GM19099 (cell line): ENCODE data around the gene OR4D10.

Source experiments
- POLR2A ChIP-seq: IDR thresholded peaks from 3 replicates; pipeline ENCODE4 v1.6.1; 2011; ENCODE audit warnings: low read depth; ENCODE audit not compliant: insufficient read length; ENCODE audit errors: extremely low read depth

OR4D10 gene

GRCh38 chr11:59473015-59473414 lies at the start of gene OR4D10:
Gene OR4D10, plus strand, starts transcription at chr11:59473315. Its CDS starts 4,115 bp downstream, at chr11:59477430.
- TF ChIP-seq POLR2A = no peak

GRCh38 chr11:59423835-59424234 lies 49.3 kb upstream of the OR4D10 start:
- TF ChIP-seq POLR2A = no peak

GRCh38 chr11:59425131-59425530 lies 48.0 kb upstream of the OR4D10 start:
- TF ChIP-seq POLR2A = no peak

- no peak for TF ChIP-seq POLR2A
Measured at GRCh38 chr11:59426361-59427067, 46.6 kb upstream of the OR4D10 start, which contains the start of gene OR5A2. Gene OR5A2, minus strand, starts transcription at chr11:59426413. Its CDS starts 3,460 bp downstream, at chr11:59422953.

- TF ChIP-seq POLR2A = no peak
Measured at GRCh38 chr11:59427068-59427382, 46.1 kb upstream of the OR4D10 start.

GRCh38 chr11:59429924-59430516 lies 43.1 kb upstream of the OR4D10 start:
- TF ChIP-seq POLR2A = no peak

- TF ChIP-seq POLR2A = no peak
Measured at GRCh38 chr11:59436169-59436568, 36.9 kb upstream of the OR4D10 start, which contains the start of gene OR5A1. Gene OR5A1, plus strand, starts transcription at chr11:59436469. Its CDS starts 6,700 bp downstream, at chr11:59443169.

GRCh38 chr11:59437770-59438169 lies 35.3 kb upstream of the OR4D10 start:
- no peak for TF ChIP-seq POLR2A

- no peak for TF ChIP-seq POLR2A
Measured at GRCh38 chr11:59448484-59448883, 24.6 kb upstream of the OR4D10 start.

GRCh38 chr11:59456661-59457060 lies 16.5 kb upstream of the OR4D10 start, which contains the start of gene OR4D6:
Gene OR4D6, plus strand, starts transcription at chr11:59456961. Its CDS starts 0 bp downstream, at chr11:59456961.
- no peak for TF ChIP-seq POLR2A

GRCh38 chr11:59459916-59460315 lies 13.2 kb upstream of the OR4D10 start:
- TF ChIP-seq POLR2A = no peak

- no peak for TF ChIP-seq POLR2A
Measured at GRCh38 chr11:59463190-59463641, 9.9 kb upstream of the OR4D10 start.

- TF ChIP-seq POLR2A = no peak
Measured at GRCh38 chr11:59475176-59475575, 2.1 kb downstream of the OR4D10 start.

- TF ChIP-seq POLR2A = no peak
Measured at GRCh38 chr11:59479906-59480305, 6.8 kb downstream of the OR4D10 start.

GRCh38 chr11:59480359-59480758 lies 7.2 kb downstream of the OR4D10 start:
- no peak for TF ChIP-seq POLR2A

GRCh38 chr11:59501931-59502330 lies 28.8 kb downstream of the OR4D10 start:
- TF ChIP-seq POLR2A = no peak

GRCh38 chr11:59503276-59503675 lies 30.2 kb downstream of the OR4D10 start, which contains the start of gene OR4D11:
Gene OR4D11, plus strand, starts transcription at chr11:59503576. Its CDS starts 0 bp downstream, at chr11:59503576.
- TF ChIP-seq POLR2A = no peak
